OCI-LY7 (cell line): ENCODE measurements around the gene BLM.

Experiments
- EZH2phosphoT487 ChIP-seq: fragments of 200-600 bp; sonication (generic); IDR thresholded peaks from 2 replicates; pipeline ENCODE4 v1.6.1; 2018; ENCODE audit warnings: low read depth, borderline replicate concordance, mild to moderate bottlenecking, mixed run types, antibody characterized with exemption, low read length, moderate library complexity, mixed read lengths
- TF ChIP-seq, protein P1 (sequence below): fragments of 200-600 bp; sonication (generic); conservative IDR thresholded peaks from 2 replicates; pipeline ENCODE4 v1.5.1; 2014; ENCODE audit warnings: mild to moderate bottlenecking, antibody characterized with exemption, low read length, moderate library complexity, mixed read lengths

DNA sequence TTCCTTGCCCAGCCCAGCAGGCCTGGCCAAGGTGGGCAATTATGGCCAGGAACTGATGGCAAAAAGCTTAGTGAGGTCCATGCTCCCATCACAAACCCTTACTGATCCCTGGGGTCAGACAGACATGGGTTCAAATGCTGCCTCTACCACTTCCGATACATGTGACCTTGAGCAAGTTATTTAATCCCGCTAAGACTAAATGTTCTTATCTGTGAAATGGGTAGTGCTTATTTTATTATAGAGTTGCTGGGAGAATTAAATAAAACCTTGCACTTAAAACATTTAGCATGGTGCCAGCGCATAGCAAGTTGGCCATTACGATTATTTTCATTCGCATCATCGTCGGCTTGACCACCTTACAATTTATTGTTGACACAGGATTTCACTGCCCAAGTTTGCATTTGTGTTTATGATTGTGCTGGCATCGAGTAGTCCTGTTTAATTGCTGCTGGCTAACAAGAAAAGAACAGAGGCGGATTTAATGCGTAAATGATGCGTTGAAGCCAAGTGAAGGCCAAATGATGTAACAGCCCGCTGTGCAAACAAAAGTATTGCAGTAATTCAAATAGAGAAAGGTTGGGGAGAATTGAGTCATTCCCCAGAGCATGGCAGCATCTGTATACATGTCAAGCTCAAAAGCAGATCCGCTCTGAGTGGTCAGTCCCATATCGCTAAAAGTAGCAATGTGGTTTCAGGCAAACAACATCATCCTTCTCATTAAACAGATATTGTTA is 144.0 kb downstream of the BLM start:
- TF ChIP-seq, protein P1, sequence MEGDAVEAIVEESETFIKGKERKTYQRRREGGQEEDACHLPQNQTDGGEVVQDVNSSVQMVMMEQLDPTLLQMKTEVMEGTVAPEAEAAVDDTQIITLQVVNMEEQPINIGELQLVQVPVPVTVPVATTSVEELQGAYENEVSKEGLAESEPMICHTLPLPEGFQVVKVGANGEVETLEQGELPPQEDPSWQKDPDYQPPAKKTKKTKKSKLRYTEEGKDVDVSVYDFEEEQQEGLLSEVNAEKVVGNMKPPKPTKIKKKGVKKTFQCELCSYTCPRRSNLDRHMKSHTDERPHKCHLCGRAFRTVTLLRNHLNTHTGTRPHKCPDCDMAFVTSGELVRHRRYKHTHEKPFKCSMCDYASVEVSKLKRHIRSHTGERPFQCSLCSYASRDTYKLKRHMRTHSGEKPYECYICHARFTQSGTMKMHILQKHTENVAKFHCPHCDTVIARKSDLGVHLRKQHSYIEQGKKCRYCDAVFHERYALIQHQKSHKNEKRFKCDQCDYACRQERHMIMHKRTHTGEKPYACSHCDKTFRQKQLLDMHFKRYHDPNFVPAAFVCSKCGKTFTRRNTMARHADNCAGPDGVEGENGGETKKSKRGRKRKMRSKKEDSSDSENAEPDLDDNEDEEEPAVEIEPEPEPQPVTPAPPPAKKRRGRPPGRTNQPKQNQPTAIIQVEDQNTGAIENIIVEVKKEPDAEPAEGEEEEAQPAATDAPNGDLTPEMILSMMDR = no peak
- no peak for TF ChIP-seq EZH2phosphoT487
